ENCODE data around the gene VPS54. TPM values are rescaled to one million over a fixed set of nuclear protein-coding genes. Genes with fewer than 3 reads are reported as not detected.
"Not testable (repeated sequence)": the region's sequence is repeated elsewhere in the genome, so short reads cannot be mapped to it uniquely, and the experiment has no call there.

The VPS54 gene
- total RNA-seq, 1 experiment from 2014 or later = 33.8 TPM

DNA sequence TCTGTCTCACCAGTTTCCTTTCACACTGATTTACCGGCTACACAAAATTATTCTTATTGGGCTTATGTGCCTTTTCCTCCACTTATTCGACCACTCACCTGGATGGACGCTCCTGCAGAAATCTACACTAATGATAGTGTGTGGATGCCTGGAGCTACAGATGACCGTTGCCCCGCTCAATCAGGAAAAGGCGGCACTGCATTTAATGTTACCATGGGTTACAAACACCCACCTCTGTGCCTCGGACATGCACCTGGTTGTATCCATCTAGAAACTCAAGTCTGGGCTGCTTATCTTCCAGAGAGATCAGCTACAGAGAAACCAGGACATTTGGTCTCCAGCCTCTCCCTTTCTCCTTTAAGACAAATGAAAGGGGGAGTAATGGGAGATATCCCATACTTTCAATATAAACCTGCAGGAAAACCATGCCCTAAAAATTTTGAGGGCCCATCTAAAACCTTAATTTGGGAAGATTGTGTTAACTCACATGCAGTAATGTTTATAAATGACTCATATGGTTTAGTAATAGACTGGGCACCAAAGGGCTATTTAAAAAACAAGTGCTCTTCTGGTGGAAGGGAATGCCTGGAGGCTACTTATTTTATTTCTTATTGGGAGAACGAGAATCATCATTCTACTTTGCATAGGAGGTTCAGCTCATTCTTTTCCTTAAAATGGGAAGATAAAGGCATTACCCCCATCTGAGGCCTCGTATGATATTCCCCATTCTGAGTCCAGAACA, 24.7 kb downstream of the VPS54 start:
- not testable (repeated sequence) for H3K4me3 ChIP-seq (ENCODE audit: low read length); H3K4me1 ChIP-seq (ENCODE audit: low read length); H3K9me2 ChIP-seq (replicated peaks; ENCODE audit: insufficient read depth, low read length); H3K27ac ChIP-seq (ENCODE audit: low read length); H3K36me3 ChIP-seq (ENCODE audit: insufficient read depth, low read length); H3K9me3 ChIP-seq (ENCODE audit: low read length); H3K9ac ChIP-seq (ENCODE audit: low read length); H3K4me2 ChIP-seq (ENCODE audit: low read depth, low read length, poor library complexity, severe bottlenecking); DNase-seq; H4K20me1 ChIP-seq (ENCODE audit: insufficient read depth, low read depth, low read length); H3K27me3 ChIP-seq (ENCODE audit: low read length); H2AFZ ChIP-seq (ENCODE audit: low read length)
- H3K79me2 ChIP-seq (ENCODE audit: low read length) = peaks cover 55% of the 10 kb centered on the region

- Histone ChIP-seq H3K4me3 (ENCODE audit: low read length) (no peak overlapping the region), H3K79me2 (ENCODE audit: low read length) (peaks cover 51% of the 10 kb centered on the region), H3K27ac (ENCODE audit: low read length) (no peak overlapping the region), H3K4me1 (ENCODE audit: low read length) (no peaks in the 10 kb centered on the region), H4K20me1 (ENCODE audit: insufficient read depth, low read depth, low read length) (no peaks in the 10 kb centered on the region), H3K9me2 (replicated peaks; ENCODE audit: insufficient read depth, low read length) (no peaks in the 10 kb centered on the region), H3K9ac (ENCODE audit: low read length) (no peak overlapping the region), H2AFZ (ENCODE audit: low read length) (no peak overlapping the region), H3K4me2 (ENCODE audit: low read depth, low read length, poor library complexity, severe bottlenecking) (no peak overlapping the region), H3K36me3 (ENCODE audit: insufficient read depth, low read length) (no peaks in the 10 kb centered on the region), H3K9me3 (ENCODE audit: low read length) (peaks cover 3% of the 10 kb centered on the region; the same call in 1 of the 2 replicates), H3K27me3 (ENCODE audit: low read length) (no peaks in the 10 kb centered on the region)
- DNase-seq = no peak
Measured at GRCh38 chr2:63993871-63994270, 25.4 kb downstream of the VPS54 start.

DNA sequence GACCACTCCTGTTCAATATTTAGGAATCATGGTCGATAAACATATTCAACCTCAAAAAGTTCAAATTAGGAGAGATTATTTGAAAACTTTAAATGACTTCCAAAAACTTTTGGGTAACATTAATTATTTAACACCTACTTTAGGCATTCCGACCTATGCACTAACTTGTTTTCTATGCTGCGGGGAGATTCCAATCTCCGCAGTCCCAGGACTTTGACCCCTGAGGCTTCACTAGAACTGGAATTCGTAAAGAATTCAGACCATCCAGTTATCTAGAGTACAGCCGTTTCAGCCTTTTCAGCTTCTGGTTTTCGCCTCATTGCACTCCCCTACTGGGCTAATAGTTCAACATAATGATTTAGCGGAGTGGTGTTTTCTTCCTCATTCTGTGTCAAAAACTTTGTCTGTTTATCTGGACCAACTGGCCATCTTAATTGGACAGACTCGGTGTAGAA, 26.1 kb downstream of the VPS54 start:
- not testable (repeated sequence) for H3K4me1 ChIP-seq (ENCODE audit: low read length); H3K4me3 ChIP-seq (ENCODE audit: low read length); DNase-seq; H3K9me3 ChIP-seq (ENCODE audit: low read length); H3K4me2 ChIP-seq (ENCODE audit: low read depth, low read length, poor library complexity, severe bottlenecking); H3K27me3 ChIP-seq (ENCODE audit: low read length); H4K20me1 ChIP-seq (ENCODE audit: insufficient read depth, low read depth, low read length); H3K27ac ChIP-seq (ENCODE audit: low read length); H2AFZ ChIP-seq (ENCODE audit: low read length); H3K36me3 ChIP-seq (ENCODE audit: insufficient read depth, low read length); H3K9me2 ChIP-seq (replicated peaks; ENCODE audit: insufficient read depth, low read length); H3K9ac ChIP-seq (ENCODE audit: low read length)
- peaks cover 47% of the 10 kb centered on the region for H3K79me2 ChIP-seq (ENCODE audit: low read length)

GRCh38 chr2:63992061-63992685, 27.1 kb downstream of the VPS54 start:
- no peaks in the 10 kb centered on the region for H3K9me3 ChIP-seq (ENCODE audit: low read length)
- no peak overlapping the region for H2AFZ ChIP-seq (ENCODE audit: low read length)
- H3K9ac ChIP-seq (ENCODE audit: low read length) = no peak overlapping the region
- no peaks in the 10 kb centered on the region for H3K9me2 ChIP-seq (replicated peaks; ENCODE audit: insufficient read depth, low read length)
- H3K79me2 ChIP-seq (ENCODE audit: low read length) = peaks cover 48% of the 10 kb centered on the region
- no peaks in the 10 kb centered on the region for H3K4me1 ChIP-seq (ENCODE audit: low read length)
- no peaks in the 10 kb centered on the region for H3K27me3 ChIP-seq (ENCODE audit: low read length)
- H3K27ac ChIP-seq (ENCODE audit: low read length) = no peak overlapping the region
- H4K20me1 ChIP-seq (ENCODE audit: insufficient read depth, low read depth, low read length) = no peaks in the 10 kb centered on the region
- no peak overlapping the region for H3K4me2 ChIP-seq (ENCODE audit: low read depth, low read length, poor library complexity, severe bottlenecking)
- no peak for DNase-seq
- no peaks in the 10 kb centered on the region for H3K36me3 ChIP-seq (ENCODE audit: insufficient read depth, low read length)
- no peak overlapping the region for H3K4me3 ChIP-seq (ENCODE audit: low read length)

- not testable (repeated sequence) for H3K9ac ChIP-seq (ENCODE audit: low read length); H3K9me3 ChIP-seq (ENCODE audit: low read length); H3K27ac ChIP-seq (ENCODE audit: low read length); H4K20me1 ChIP-seq (ENCODE audit: insufficient read depth, low read depth, low read length); H3K36me3 ChIP-seq (ENCODE audit: insufficient read depth, low read length); H3K4me2 ChIP-seq (ENCODE audit: low read depth, low read length, poor library complexity, severe bottlenecking); H3K4me1 ChIP-seq (ENCODE audit: low read length); H2AFZ ChIP-seq (ENCODE audit: low read length); H3K9me2 ChIP-seq (replicated peaks; ENCODE audit: insufficient read depth, low read length); H3K27me3 ChIP-seq (ENCODE audit: low read length); H3K4me3 ChIP-seq (ENCODE audit: low read length); DNase-seq
- H3K79me2 ChIP-seq (ENCODE audit: low read length) = peaks cover 52% of the 10 kb centered on the region
Measured at GRCh38 chr2:63991173-63991999, 27.8 kb downstream of the VPS54 start.

DNA sequence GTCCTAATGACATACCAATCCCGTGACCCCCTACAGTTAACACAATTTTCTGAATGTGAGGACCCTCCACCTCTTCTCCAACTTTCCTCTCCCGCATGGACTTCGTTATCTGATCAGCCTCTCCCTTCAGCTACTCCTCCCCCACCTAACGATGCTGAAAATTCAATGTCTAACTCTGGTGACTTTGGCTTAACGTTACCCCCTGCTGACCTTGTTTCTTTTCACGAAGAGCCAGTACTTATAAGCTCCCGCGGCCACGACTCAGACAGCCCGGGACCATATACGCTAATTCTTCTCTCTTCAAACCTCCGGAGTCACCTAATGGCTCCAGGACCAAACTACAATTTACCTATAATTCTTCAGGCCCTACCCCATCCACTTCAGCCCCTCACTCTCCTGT, 29.2 kb downstream of the VPS54 start:
- no peak for DNase-seq
- no peaks in the 10 kb centered on the region for H4K20me1 ChIP-seq (ENCODE audit: insufficient read depth, low read depth, low read length)
- no peak overlapping the region for H2AFZ ChIP-seq (ENCODE audit: low read length)
- H3K27me3 ChIP-seq (ENCODE audit: low read length) = no peaks in the 10 kb centered on the region
- no peaks in the 10 kb centered on the region for H3K4me1 ChIP-seq (ENCODE audit: low read length)
- H3K27ac ChIP-seq (ENCODE audit: low read length) = no peak overlapping the region
- no peak overlapping the region for H3K4me3 ChIP-seq (ENCODE audit: low read length)
- no peak overlapping the region for H3K4me2 ChIP-seq (ENCODE audit: low read depth, low read length, poor library complexity, severe bottlenecking)
- peaks cover 60% of the 10 kb centered on the region for H3K79me2 ChIP-seq (ENCODE audit: low read length)
- no peaks in the 10 kb centered on the region for H3K9me2 ChIP-seq (replicated peaks; ENCODE audit: insufficient read depth, low read length)
- no peak overlapping the region for H3K9ac ChIP-seq (ENCODE audit: low read length)
- no peaks in the 10 kb centered on the region for H3K36me3 ChIP-seq (ENCODE audit: insufficient read depth, low read length)
- H3K9me3 ChIP-seq (ENCODE audit: low read length) = no peaks in the 10 kb centered on the region

DNA sequence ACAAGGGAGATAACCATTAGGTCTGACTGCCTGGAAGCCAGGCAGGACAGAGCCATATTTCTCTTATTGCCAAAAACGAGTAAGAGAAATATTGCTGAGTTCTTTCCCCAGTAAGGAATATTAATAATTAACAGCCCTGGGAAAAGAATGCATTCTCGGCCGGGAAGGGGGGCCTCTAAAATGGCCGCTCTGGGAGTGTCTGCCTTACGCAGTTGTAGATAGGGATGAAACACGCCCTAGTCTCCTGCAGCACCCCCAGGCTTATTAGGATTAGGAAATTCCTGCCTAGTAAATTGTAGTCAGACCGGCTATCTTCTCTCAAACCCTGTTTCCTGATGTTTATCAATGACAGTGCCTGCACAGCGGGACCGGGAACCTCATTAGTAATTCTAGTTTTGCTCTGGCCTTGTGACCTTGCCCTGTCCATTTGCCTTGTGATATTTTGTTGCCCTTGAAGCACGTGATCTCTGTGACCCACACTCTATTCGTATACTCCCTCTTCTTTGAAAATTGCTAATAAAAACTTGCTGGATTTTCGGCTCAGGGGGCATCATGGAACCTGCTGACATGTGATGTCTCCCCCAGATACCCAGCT, 30.3 kb downstream of the VPS54 start:
- not testable (repeated sequence) for H3K27me3 ChIP-seq (ENCODE audit: low read length); H3K4me3 ChIP-seq (ENCODE audit: low read length); H2AFZ ChIP-seq (ENCODE audit: low read length); H3K27ac ChIP-seq (ENCODE audit: low read length); H3K4me2 ChIP-seq (ENCODE audit: low read depth, low read length, poor library complexity, severe bottlenecking); H3K4me1 ChIP-seq (ENCODE audit: low read length); H3K9ac ChIP-seq (ENCODE audit: low read length); H3K9me2 ChIP-seq (replicated peaks; ENCODE audit: insufficient read depth, low read length); DNase-seq; H4K20me1 ChIP-seq (ENCODE audit: insufficient read depth, low read depth, low read length); H3K36me3 ChIP-seq (ENCODE audit: insufficient read depth, low read length); H3K9me3 ChIP-seq (ENCODE audit: low read length)
- H3K79me2 ChIP-seq (ENCODE audit: low read length) = peaks cover 70% of the 10 kb centered on the region

Data from Karpas-422 (cell line).